GM08714 (cell line): ENCODE measurements around the gene PTPRB.
"Not testable (repeated sequence)": the region's sequence is repeated elsewhere in the genome, so short reads cannot be mapped to it uniquely, and the experiment has no call there.

Experiments
- H3K4me3 ChIP-seq: fragments of 200-500 bp; sonication (Bioruptor generic); 2 replicates; pipeline ENCODE4 v1.5.1; 2014; ENCODE audit warnings: mild to moderate bottlenecking, low read length, inconsistent platforms
- ZNF274 ChIP-seq: IDR thresholded peaks from 2 replicates; pipeline ENCODE4 v1.6.1; 2012; ENCODE audit warnings: mild to moderate bottlenecking, low read depth, low read length

The PTPRB gene

DNA sequence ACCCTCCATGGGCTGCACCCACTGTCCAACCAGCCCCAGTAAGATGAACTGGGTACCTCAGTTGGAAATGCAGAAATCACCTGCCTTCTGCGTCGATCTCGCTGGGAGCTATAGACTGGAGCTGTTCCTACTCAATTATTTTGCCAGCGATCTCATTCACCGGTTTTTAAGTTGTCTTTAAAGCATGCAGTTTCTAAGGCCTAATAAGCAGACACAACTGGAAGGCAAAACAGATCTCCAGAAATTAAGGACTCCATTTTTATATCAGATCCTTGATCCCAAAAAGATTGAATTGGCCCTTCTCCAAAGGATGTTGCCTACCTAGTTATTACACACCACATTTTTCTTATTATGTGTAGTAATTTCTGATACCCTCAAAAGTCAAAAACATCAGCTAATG is 139.7 kb downstream of the PTPRB start:
- TF ChIP-seq ZNF274: no peak
- H3K4me3 ChIP-seq: no peak overlapping the region

DNA sequence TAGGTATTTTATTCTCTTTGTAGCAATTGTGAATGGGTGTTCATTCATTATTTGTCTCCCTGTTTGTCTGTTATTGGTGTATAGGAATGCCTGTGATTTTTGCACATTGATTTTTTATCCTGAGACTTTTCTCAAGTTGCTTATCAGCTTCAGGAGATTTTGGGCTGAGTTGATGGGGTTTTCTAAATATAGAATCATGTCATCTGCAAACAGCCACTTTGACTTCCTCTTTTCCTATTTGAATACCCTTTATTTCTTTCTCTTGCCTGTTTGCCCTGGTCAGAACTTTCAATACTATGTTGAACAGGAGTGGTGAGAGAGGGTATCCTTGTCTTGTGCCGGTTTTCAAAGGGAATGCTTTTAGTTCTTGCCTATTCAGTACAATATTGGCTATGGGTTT is 144.3 kb downstream of the PTPRB start:
- not testable (repeated sequence) for H3K4me3 ChIP-seq

DNA sequence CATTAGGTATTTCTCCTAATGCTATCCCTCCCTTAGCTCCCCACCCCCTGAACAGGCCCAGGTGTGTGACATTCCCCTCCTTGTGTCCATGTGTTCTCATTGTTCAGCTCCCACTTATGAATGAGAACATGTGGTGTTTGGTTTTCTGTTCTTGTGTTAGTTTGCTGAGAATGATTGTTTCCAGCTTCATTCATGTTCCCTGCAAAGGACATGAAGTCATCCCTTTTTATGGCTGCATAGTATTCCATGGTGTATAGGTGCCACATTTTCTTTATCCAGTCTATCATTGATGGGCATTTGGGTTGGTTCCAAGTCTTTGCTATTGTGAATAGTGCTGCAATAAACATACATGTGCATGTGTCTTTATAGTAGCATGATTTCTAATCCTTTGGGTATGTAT is 146.3 kb downstream of the PTPRB start:
- H3K4me3 ChIP-seq: not testable (repeated sequence)

DNA sequence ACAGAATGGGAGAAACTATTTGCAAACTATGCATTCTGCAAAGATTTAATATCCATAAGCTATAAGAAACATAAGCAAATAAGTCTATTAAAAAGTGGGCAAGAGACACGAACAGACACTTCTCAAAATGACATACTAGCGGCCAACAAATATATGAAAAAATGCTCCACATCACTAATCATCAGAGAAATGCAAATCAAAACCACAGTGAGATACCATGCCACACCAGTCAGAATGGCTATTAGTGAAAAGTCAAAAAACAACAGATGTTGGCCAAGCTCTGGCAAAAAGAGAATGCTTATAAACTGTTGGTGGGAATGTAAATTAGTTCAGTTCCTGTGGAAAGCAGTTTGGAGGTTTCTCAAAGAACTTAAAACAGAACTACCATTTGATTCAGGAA is 149.8 kb downstream of the PTPRB start:
- no peak overlapping the region for H3K4me3 ChIP-seq
- no peak for TF ChIP-seq ZNF274

DNA sequence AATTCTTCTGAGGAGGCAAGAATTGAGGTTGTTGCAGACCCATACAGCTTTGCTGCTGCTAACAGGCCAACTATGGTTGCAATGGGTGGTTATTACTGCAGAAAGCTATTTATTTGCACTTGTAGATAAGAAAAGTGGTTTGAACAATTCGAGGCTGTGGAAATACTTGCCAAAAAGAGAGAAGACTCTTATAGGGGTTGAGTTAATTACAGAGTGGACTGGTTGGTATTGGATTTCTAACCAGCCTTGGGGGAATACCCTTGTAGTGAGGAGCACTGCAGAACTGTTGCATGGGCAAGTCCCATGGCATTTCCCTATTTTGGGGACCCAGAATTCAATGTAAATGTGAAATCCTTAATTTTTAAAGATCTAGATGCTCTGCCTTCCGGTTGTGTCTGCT is 150.6 kb downstream of the PTPRB start:
- TF ChIP-seq ZNF274: no peak
- H3K4me3 ChIP-seq: no peak overlapping the region

DNA sequence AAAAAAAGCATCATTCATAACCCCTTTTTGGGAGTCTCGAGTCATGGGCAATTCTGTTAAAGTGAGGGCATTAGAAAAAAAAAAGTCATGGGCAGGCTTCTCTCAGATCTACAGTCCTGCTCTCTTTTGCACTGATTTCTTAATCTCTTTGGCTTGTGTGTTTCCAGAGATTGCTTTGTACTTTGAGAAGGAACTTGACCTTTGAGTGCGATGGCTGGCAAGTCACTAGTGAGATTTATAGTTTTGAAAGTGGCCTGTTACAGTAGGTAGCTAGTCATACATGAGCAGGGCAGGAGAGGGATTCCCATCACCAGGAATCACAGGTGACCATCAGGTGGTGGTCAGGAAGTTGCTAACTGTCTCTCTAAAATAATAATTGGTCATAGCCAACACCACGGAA is 151.5 kb downstream of the PTPRB start:
- H3K4me3 ChIP-seq: no peak overlapping the region
- no peak for TF ChIP-seq ZNF274

DNA sequence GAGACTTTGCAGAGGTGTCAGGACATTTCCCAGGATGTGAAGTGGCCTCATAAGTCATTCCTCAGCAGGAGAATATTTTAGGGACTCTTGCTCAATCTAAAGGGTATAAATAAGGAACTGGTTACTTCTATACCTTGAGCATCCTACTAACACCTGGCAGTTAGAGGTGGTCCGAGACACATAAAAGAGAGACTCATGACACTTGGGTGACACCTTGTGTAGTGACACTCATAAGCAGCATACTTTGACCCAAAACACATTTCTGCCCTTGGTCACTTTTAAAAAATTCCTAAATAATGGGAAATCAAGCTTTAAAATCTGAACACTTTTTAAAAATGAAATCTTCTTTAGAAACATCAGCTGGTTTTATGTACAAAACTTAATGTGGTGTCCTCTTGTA is 152.8 kb downstream of the PTPRB start:
- TF ChIP-seq ZNF274: no peak
- H3K4me3 ChIP-seq: no peak overlapping the region

DNA sequence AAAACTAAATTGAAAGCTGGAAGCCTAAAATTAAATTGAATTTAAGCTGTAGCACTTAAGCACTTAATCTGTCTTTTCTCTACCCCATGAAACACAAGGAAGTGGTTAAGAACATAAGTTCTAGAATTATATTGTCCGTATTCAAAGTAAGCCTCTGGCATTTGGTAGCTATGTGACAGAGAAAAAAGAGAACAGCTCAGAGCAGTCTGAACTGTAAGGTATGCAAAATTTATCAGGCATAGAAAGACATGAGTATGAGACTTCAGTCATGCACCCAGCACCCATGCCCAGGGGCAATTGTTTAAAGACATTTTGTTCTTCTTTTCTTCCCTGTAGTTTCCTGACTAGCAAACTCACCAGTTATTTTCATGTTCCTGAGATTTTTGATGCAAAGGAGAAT is 154.5 kb downstream of the PTPRB start:
- H3K4me3 ChIP-seq: no peak overlapping the region
- TF ChIP-seq ZNF274: no peak

DNA sequence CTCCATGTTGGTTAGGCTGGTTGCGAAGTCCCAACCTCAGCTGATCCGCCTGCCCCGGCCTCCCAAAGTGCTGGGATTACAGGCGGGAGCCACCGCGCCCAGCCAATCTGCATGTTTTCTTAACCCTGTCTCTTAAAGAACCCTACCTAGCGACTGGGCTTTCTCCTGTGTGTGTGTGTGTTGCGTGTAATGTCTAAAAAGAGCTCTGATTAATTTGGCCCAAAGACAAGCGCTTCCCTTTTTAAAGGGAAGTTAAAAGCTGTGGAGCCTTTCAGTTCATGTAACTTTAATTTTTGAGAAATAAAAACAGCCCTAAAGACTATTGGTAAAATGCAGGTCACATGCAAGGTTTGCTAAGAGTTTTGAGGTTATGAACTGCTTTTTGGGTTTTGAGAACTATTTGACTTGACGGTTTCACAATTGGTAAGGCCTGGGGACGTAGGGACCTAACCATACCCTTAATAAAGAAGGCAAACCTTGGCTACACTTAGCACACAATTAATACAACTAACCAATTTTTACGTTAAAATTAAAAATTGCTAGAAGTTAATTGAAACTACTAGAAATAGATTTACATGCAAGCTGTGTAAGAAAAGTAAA is 167.9 kb downstream of the PTPRB start:
- no peak for TF ChIP-seq ZNF274
- H3K4me3 ChIP-seq: no peak overlapping the region

DNA sequence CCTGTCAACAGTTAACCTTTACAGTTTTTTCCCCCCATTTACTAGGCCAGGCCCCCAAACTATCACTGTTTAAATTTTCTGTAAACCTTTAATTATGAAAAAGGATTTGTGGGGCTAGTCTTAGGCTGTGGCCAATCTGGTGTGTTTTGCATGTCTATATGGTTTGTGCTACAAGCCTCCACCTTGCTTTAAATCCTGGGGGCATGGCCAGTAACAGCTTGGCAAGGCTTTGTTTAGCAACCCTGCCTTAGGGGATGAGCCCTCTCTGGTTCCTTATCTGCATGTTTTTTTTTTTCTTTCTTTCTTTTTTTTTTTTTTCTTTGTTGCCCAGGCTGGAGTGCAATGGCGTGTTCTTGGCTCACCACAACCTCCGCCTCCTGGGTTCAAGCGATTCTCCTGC is 168.5 kb downstream of the PTPRB start:
- no peak overlapping the region for H3K4me3 ChIP-seq

DNA sequence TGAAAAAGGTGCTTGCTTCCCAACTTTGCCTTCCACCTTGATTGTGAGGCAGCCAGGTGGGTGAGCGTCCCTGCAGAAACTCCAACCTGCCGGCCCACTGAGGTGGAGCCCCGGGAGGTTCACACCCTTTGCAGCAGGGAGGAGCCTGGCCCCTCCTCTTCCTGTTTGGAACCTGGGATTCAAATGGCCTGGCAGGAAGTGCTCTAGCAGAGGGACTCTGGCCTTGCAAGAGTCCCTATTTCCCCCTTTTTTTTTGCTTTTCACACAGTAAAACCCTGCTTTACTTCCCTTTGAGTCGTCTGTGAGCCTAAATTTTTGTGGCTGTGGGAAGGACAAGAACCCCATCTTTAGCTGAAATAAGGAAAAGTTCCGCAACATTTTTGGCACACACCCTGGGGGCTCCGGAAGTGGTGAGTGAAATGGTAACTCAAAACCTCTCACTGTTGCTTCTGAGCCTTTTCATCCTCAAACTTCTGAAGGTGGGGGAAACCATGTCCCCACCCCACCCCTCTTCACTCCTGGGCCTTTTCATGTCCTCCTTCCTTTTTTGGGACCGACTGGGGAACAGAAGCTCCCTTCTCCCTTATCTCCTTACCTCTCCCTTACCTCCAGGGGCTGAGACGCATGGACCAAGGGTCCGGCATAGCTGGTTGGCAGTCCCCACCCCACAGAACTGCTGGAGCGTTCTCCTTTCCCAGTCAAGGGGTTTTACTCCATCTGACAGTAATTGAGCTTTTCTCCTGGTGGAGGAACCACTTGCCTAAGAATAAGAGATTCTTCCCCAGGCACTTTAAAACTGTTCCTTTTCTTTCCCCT is 169.1 kb downstream of the PTPRB start:
- no peak for TF ChIP-seq ZNF274
- H3K4me3 ChIP-seq: no peak overlapping the region

More for the DNA sequence above, 168.5 kb downstream of the PTPRB start:
- no peak for TF ChIP-seq ZNF274

DNA sequence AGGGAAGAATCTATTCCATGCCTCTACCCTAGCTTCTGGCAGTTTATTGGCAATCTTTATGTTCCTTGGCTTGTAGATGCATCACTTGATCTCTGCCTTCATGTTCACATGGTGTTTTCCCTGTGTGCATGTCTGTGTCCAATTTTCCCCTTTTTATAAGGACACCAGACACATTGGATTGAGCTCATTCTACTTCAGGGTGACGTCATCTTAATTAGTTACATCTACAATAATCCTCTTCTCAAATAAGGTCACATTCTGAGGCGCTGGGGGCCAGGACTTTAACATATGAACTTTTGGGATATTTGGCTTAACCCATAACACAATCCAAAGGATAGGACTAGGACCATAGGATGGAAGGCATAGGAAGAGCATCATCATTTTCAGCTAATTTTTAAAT is 169.8 kb downstream of the PTPRB start:
- no peak for TF ChIP-seq ZNF274

DNA sequence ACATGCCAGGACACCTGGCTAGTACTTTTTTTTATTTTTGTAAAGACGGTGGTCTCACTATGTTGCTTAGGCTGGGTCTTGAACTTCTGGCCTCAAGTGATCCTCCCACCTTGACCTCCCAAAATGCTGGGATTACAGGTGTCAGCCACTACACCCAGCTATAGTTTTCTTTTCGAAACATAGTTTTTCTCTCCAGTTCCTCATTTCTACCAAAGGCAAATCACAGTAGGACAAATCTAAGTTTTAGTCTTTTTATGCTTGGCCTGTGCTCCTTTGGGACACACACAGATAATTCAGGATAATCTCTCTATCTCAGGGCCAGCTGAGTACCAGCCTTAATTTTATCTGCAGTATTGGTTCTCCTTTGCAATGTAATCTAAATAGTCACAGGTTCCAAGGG is 170.5 kb downstream of the PTPRB start:
- no peak for TF ChIP-seq ZNF274

More for the DNA sequence above, 169.8 kb downstream of the PTPRB start:
- H3K4me3 ChIP-seq: no peak overlapping the region

More for the DNA sequence above, 170.5 kb downstream of the PTPRB start:
- H3K4me3 ChIP-seq: no peak overlapping the region
